WI38 (cell line): ENCODE measurements around the gene PRKAB1.
"Not testable (repeated sequence)": the region's sequence is repeated elsewhere in the genome, so short reads cannot be mapped to it uniquely, and the experiment has no call there.

Source experiments
- H3K4me3 ChIP-seq: 2 replicates; pipeline ENCODE4 v1.5.1; 2011; ENCODE audit warnings: low read depth, mild to moderate bottlenecking, control low read depth, low read length
- CTCF ChIP-seq: IDR thresholded peaks from 2 replicates; pipeline ENCODE4 v1.5.1; 2012; ENCODE audit warnings: low read depth, mild to moderate bottlenecking, control low read depth, low read length

Gene PRKAB1

GRCh38 chr12:119649202-119649808 lies 18.6 kb upstream of the PRKAB1 start:
- TF ChIP-seq CTCF: peak; percentile 45; the same call in 1 of the 2 replicates
- no peak overlapping the region for H3K4me3 ChIP-seq

- no peak overlapping the region for H3K4me3 ChIP-seq
- no peak for TF ChIP-seq CTCF
Measured at GRCh38 chr12:119652665-119653064, 15.3 kb upstream of the PRKAB1 start.

GRCh38 chr12:119657001-119657400 lies 10.9 kb upstream of the PRKAB1 start:
- not testable (repeated sequence) for H3K4me3 ChIP-seq

- not testable (repeated sequence) for H3K4me3 ChIP-seq
Measured at GRCh38 chr12:119658166-119658565, 9.8 kb upstream of the PRKAB1 start.

GRCh38 chr12:119659289-119659897 lies 8.5 kb upstream of the PRKAB1 start:
- H3K4me3 ChIP-seq: no peak overlapping the region
- TF ChIP-seq CTCF: peak; percentile 94

- TF ChIP-seq CTCF: no peak
- no peak overlapping the region for H3K4me3 ChIP-seq
Measured at GRCh38 chr12:119660076-119660475, 7.9 kb upstream of the PRKAB1 start.

- H3K4me3 ChIP-seq: no peak overlapping the region
- no peak for TF ChIP-seq CTCF
Measured at GRCh38 chr12:119661882-119662281, 6.1 kb upstream of the PRKAB1 start.

GRCh38 chr12:119664642-119665041 lies 3.3 kb upstream of the PRKAB1 start:
- no peak overlapping the region for H3K4me3 ChIP-seq
- TF ChIP-seq CTCF: no peak
